K562 (cell line): ENCODE measurements around the gene CBL. TPM values are rescaled to one million over a fixed set of nuclear protein-coding genes. Genes with fewer than 3 reads are reported as not detected.
A peak's percentile ranks its signal among the peaks of the same experiment; 100 is the strongest.

Experiments
- ATAC-seq: fragments of 200-7000 bp; cut with Tn5 transposase; 3 replicates; pipeline ENCODE4 v1.9.1; 2020; ENCODE audit warnings: moderate library complexity
- BruUV-seq: library from RNA; stranded (reverse); fragments of 400-500 nt; replicated peaks from 2 replicates; lab custom pipeline; 2021; lab: Mats Ljungman, UMichigan
- CTCF ChIA-PET: fragments of 300-600 bp; formaldehyde crosslinking; extraction: SDS; loops from one replicate; lab custom pipeline; 2021; ENCODE audit warnings: low intra/inter-chr PET ratio; lab: Yijun Ruan, JAX
- POLR2A ChIA-PET: fragments of 300-600, 350-650 bp; sonication (Branson Sonifier 250); formaldehyde crosslinking; extraction: SDS; loops from one replicate; lab custom pipeline; 2021; ENCODE audit warnings: antibody characterized with exemption, inconsistent platforms; lab: Yijun Ruan, JAX
- DNase-seq, 4 experiments: peaks; one replicate each; pipeline versions ENCODE4 v3.0.0 to v3.0.0-alpha.2; 2011 to 2018; ENCODE audit warnings: low spot score in 3 of 4, mixed read lengths in 3 of 4; ENCODE audit errors: extremely low read depth in 1 of 4
- FAIRE-seq: peaks from 2 replicates; lab custom pipeline; 2011; peaks lifted over from hg19 to GRCh38; lab: Jason Lieb, UNC
- H2AFZ ChIP-seq: 2 replicates; pipeline ENCODE4 v1.6.0; 2011; ENCODE audit warnings: low read depth, low read length, control low read depth, inconsistent platforms
- H3K27ac ChIP-seq: fragments of 200-600 bp; 3 replicates; pipeline ENCODE4 v1.8.0; 2011; ENCODE audit warnings: low read depth, mild to moderate bottlenecking, control low read depth, inconsistent platforms, low read length, moderate library complexity, mixed read lengths; ENCODE audit errors: extremely low read depth
- H3K27me3 ChIP-seq, 2 experiments: fragments of 300-600 bp in 1 of 2; 2 replicates in 1 of 2; 3 replicates in 1 of 2; pipeline versions ENCODE4 v1.6.0 to v1.8.0; 2011; ENCODE audit warnings: inconsistent platforms in 2 of 2, low read length in 2 of 2, mild to moderate bottlenecking in 1 of 2, mixed read lengths in 1 of 2, moderate library complexity in 1 of 2; ENCODE audit not compliant: control insufficient read depth in 2 of 2, insufficient read depth in 2 of 2
- H3K36me3 ChIP-seq: fragments of 300-600 bp; 3 replicates; pipeline ENCODE4 v1.8.0; 2011; ENCODE audit warnings: mild to moderate bottlenecking, low read length, inconsistent platforms; ENCODE audit not compliant: control insufficient read depth, insufficient read depth
- H3K4me1 ChIP-seq, 2 experiments: fragments of 200-600 bp in 1 of 2; replicated peaks in 1 of 2; 2 replicates in 1 of 2; 3 replicates in 1 of 2; pipeline versions ENCODE4 v1.5.1 to v1.8.0; 2011; ENCODE audit warnings: inconsistent platforms in 2 of 2, low read length in 2 of 2, mild to moderate bottlenecking in 1 of 2, mixed read lengths in 1 of 2, moderate library complexity in 1 of 2; ENCODE audit not compliant: control insufficient read depth in 2 of 2, insufficient read depth in 2 of 2
- H3K4me2 ChIP-seq: 2 replicates; pipeline ENCODE4 v1.6.1; 2011; ENCODE audit warnings: low read length, control low read depth, inconsistent platforms, mixed read lengths; ENCODE audit not compliant: insufficient read depth
- H3K4me3 ChIP-seq: fragments of 200-600 bp; sonication (generic), shearing (Covaris generic); 2 replicates; pipeline ENCODE4 v1.5.1; 2016; ENCODE audit warnings: control low read depth, inconsistent platforms
- H3K79me2 ChIP-seq: fragments of 200-600 bp; 3 replicates; pipeline ENCODE4 v1.8.0; 2011; ENCODE audit warnings: low read length, inconsistent platforms; ENCODE audit not compliant: control insufficient read depth, insufficient read depth
- H3K9ac ChIP-seq, 2 experiments: 2 replicates each; pipeline versions ENCODE4 v1.6.0 to v1.6.1; 2011; ENCODE audit warnings: low read depth in 2 of 2, low read length in 2 of 2, control low read depth in 1 of 2, inconsistent platforms in 1 of 2, mild to moderate bottlenecking in 1 of 2, mixed read lengths in 1 of 2; ENCODE audit not compliant: insufficient read depth in 1 of 2
- H3K9me1 ChIP-seq: one replicate; pipeline ENCODE4 v1.6.0; 2011; ENCODE audit warnings: inconsistent platforms, mild to moderate bottlenecking, low read length, moderate library complexity; ENCODE audit not compliant: control insufficient read depth, insufficient read depth
- H3K9me3 ChIP-seq: replicated peaks from 2 replicates; pipeline ENCODE4 v1.5.1; 2011; ENCODE audit warnings: low read depth, low read length, inconsistent platforms; ENCODE audit not compliant: control insufficient read depth, insufficient read depth
- H4K20me1 ChIP-seq: replicated peaks from 2 replicates; pipeline ENCODE4 v1.6.1; 2011; ENCODE audit warnings: low read length, inconsistent platforms, mixed read lengths; ENCODE audit not compliant: control insufficient read depth, insufficient read depth
- E2F5 ChIP-seq: sonication (generic); formaldehyde crosslinking; IDR thresholded peaks from 2 replicates; pipeline ENCODE4 v1.8.0; 2022; ENCODE audit warnings: mild to moderate bottlenecking, missing genetic modification reagents
- E2F6 ChIP-seq, 2 experiments: IDR thresholded peaks; 2 replicates each; pipeline ENCODE4 v1.6.1; 2011; ENCODE audit warnings: borderline replicate concordance in 1 of 2, control low read depth in 1 of 2, low read depth in 1 of 2, low read length in 1 of 2, mild to moderate bottlenecking in 1 of 2, mixed read lengths in 1 of 2, moderate library complexity in 1 of 2; ENCODE audit not compliant: insufficient read depth in 1 of 2, insufficient read length in 1 of 2, poor library complexity in 1 of 2, severe bottlenecking in 1 of 2; ENCODE audit errors: extremely low read depth in 1 of 2
- GABPA ChIP-seq: fragments of 200-800 bp; sonication (Bioruptor generic); conservative IDR thresholded peaks from 2 replicates; pipeline ENCODE4 v1.6.1; 2016; ENCODE audit warnings: low read depth, missing genetic modification characterization, missing compliant biosample characterization
- JUN ChIP-seq, 2 experiments: sonication (generic) in 1 of 2; formaldehyde crosslinking in 1 of 2; IDR thresholded peaks; 2 replicates each; pipeline versions ENCODE4 v1.6.1 to v1.8.0; 2012 to 2022; ENCODE audit warnings: borderline replicate concordance in 2 of 2, mild to moderate bottlenecking in 2 of 2, improper control_type of control experiment in 1 of 2, low read depth in 1 of 2, low read length in 1 of 2, missing genetic modification reagents in 1 of 2
- PKNOX1 ChIP-seq: fragments of 450-650 bp; IDR thresholded peaks from 2 replicates; pipeline ENCODE4 v1.6.1; 2016
- UBTF ChIP-seq, 2 experiments: IDR thresholded peaks; 2 replicates each; pipeline ENCODE4 v1.6.1; 2012; ENCODE audit warnings: improper control_type of control experiment in 2 of 2, low read depth in 2 of 2, low read length in 2 of 2, borderline replicate concordance in 1 of 2
- ZFX ChIP-seq: sonication (generic); formaldehyde crosslinking; IDR thresholded peaks from 2 replicates; pipeline ENCODE4 v1.8.0; 2022; ENCODE audit warnings: mild to moderate bottlenecking, missing genetic modification reagents, moderate library complexity
- ZNF511 ChIP-seq: sonication (generic); formaldehyde crosslinking; IDR thresholded peaks from 2 replicates; pipeline ENCODE4 v1.8.0; 2022; ENCODE audit warnings: mild to moderate bottlenecking, missing genetic modification reagents
- ZSCAN29 ChIP-seq: fragments of 450-650 bp; IDR thresholded peaks from 2 replicates; pipeline ENCODE4 v1.6.1; 2017
- whole genome bisulfite sequencing: fragments of 100-300 bp; shearing (Covaris generic); methylation state at CpG from one replicate; pipeline ENCODE4 v1.1.6; 2016; ENCODE audit warnings: low coverage, mixed read lengths; ENCODE audit not compliant: insufficient coverage; ENCODE audit errors: missing lambda C conversion rate; 5-methylcytosine and 5-hydroxymethylcytosine counted together
- in situ Hi-C: fragments of 300-500 bp; cut with MboI; formaldehyde crosslinking; loops from 4 replicates; pipeline ENCODE4 v1.15.0; 2018; ENCODE audit warnings: inconsistent platforms, mixed read lengths
- intact Hi-C: fragments of 100-400 bp; cut with micrococcal nuclease; formaldehyde crosslinking; loops from 2 replicates; pipeline ENCODE4 v1.14.2; 2022
- polyA plus RNA-seq, 8 experiments: library from polyadenylated mRNA; depleted of rRNA in 4 of 8; stranded (reverse) in 5 of 8; unstranded in 3 of 8; fragments of >200 nt; fragmentation: Nextera tagmentation in 2 of 8; fragmentation: Illumina TruSeq in 1 of 8; extraction: Ambion mirVana in 2 of 8; extraction: Trizol in 1 of 8; gene quantifications; 2 replicates each; pipeline versions ENCODE4 v1.2.1 to v1.2.3, GENCODE V29; 2011 to 2014; ENCODE audit warnings: inconsistent platforms in 1 of 8, missing spikeins in 1 of 8
- total RNA-seq, 7 experiments: library from RNA; depleted of rRNA in 6 of 7; stranded (reverse); fragments of >200 nt in 6 of 7; fragmentation: Illumina TruSeq in 2 of 7; extraction: Trizol in 2 of 7; gene quantifications; 2 replicates each; pipeline versions ENCODE4 v1.2.1 to v1.2.3, GENCODE V29; 2011 to 2021; ENCODE audit warnings: low replicate concordance in 1 of 7
- TF ChIP-seq, protein P1 (sequence below): fragments of 450-650 bp; formaldehyde crosslinking; IDR thresholded peaks from 2 replicates; pipeline ENCODE4 v1.4.0; 2020; ENCODE audit warnings: mild to moderate bottlenecking, mixed read lengths

CBL gene
- total and polyA plus RNA-seq, 9 of the 15 experiments (the other 6 are each of a cell fraction or from before 2014, with no cell fraction given) = 3.2 to 24.9 (median 9.9) TPM

DNA sequence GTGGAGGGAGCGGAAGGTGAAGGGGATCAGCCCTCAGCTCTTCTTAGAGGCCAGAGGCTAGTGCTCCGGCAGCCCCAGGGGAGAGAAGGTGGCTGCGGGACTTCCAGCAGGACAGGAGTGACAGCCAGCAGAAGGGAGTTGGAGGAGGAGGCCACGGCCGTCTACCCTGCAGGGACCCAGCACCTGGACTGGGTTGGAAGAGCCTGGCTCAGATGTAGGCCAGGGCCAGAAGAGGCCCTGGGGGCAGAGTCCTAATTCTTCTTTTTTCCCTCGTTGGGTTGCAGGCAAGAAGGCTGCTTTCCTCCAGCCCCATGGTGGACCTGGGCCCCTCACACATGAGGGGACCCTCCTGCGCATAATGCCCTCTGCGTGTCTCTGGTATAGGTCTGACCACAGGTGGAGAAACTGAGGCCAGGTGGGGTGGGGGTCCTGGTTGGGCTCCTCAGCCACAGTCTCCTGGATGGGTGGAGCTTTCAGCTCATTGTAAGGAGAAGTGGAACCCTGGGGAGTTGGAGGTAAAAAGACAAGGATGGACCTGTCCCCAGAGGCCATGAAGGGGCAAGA is 113.1 kb downstream of the CBL start:
- H3K27me3 ChIP-seq = no peaks in the 10 kb centered on the region; a peak in 1 of 5 replicates
- DNase-seq (no peak), FAIRE-seq (no peak), ATAC-seq (peak; percentile 5)
- CTCF ChIA-PET = no interaction called here
- H3K4me2 ChIP-seq = peak overlapping the region; percentile 92
- peak overlapping the region; percentile 79 to 91 for H3K9ac ChIP-seq
- peaks cover 29% of the 10 kb centered on the region; the same call in 2 of the 3 replicates for H3K79me2 ChIP-seq
- peak overlapping the region; percentile 93 for H3K27ac ChIP-seq
- H2AFZ ChIP-seq = peak overlapping the region; percentile 65
- 25% methylated on average over 8 of the region's 8 CpGs for WGBS
- peaks cover 50 to 82% of the 10 kb centered on the region in 2 experiments for H3K4me1 ChIP-seq
- in situ Hi-C loops = no loop called here
- POLR2A ChIA-PET = interaction anchor here (0.6 to 5.1 kb wide), 7 partner anchors 10 to 224 kb away, joined by 3 to 22 read pairs (median 4); partner anchors contain the start of gene USP2
- no peaks in the 10 kb centered on the region for H3K9me3 ChIP-seq
- no peaks in the 10 kb centered on the region for H3K9me1 ChIP-seq
- intact Hi-C loops = loop anchor here (2.0 to 5.0 kb wide), 2 partner anchors 112 to 407 kb away; partner anchors contain the start of gene CBL
- peaks cover 9% of the 10 kb centered on the region; the same call in 2 of the 3 replicates for H3K36me3 ChIP-seq
- 0 out of 2 replicates have a peak, but pooled peaks cover 6% of the 10 kb centered on the region for H4K20me1 ChIP-seq
- H3K4me3 ChIP-seq = peak overlapping the region; percentile 48
- TSS peak; percentile 86 for BruUV-seq
- 0 out of 4 replicates have a peak, but pooled peaks of 1 of the 2 experiments have one; percentile 10 for TF ChIP-seq UBTF (IDR thresholded peaks at IDR 0.05; ENCODE audit: borderline replicate concordance in 1 of 2, low read depth in 2 of 2, low read length in 2 of 2)
- no peak for TF ChIP-seq JUN (IDR thresholded peaks at IDR 0.05; ENCODE audit: borderline replicate concordance, low read depth, low read length)
- 0 out of 2 replicates have a peak, but pooled peaks have one; percentile 58 for TF ChIP-seq JUN (CRISPR knock-in tag; IDR thresholded peaks at IDR 0.05; ENCODE audit: borderline replicate concordance)
- TF ChIP-seq, protein P1, sequence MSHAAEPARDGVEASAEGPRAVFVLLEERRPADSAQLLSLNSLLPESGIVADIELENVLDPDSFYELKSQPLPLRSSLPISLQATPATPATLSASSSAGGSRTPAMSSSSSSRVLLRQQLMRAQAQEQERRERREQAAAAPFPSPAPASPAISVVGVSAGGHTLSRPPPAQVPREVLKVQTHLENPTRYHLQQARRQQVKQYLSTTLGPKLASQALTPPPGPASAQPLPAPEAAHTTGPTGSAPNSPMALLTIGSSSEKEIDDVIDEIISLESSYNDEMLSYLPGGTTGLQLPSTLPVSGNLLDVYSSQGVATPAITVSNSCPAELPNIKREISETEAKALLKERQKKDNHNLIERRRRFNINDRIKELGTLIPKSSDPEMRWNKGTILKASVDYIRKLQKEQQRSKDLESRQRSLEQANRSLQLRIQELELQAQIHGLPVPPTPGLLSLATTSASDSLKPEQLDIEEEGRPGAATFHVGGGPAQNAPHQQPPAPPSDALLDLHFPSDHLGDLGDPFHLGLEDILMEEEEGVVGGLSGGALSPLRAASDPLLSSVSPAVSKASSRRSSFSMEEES (CRISPR knock-in tag) = no peak
- peak; percentile 37; the same call in 1 of the 2 replicates for TF ChIP-seq ZNF511 (CRISPR knock-in tag)
- no peak for TF ChIP-seq E2F5 (CRISPR knock-in tag)
- TF ChIP-seq PKNOX1 = peak; percentile 29; the same call in 1 of the 2 replicates
- TF ChIP-seq ZSCAN29 = no peak
- no peak for TF ChIP-seq GABPA
- TF ChIP-seq ZFX (CRISPR knock-in tag) = peak; percentile 75
- peak in 1 of 2 experiments; percentile 6 for TF ChIP-seq E2F6 (IDR thresholded peaks at IDR 0.05; ENCODE audit: borderline replicate concordance in 1 of 2, extremely low read depth in 1 of 2, insufficient read depth in 1 of 2, insufficient read length in 1 of 2, low read depth in 1 of 2, low read length in 1 of 2, poor library complexity in 1 of 2, severe bottlenecking in 1 of 2)
